ENCODE data around the gene MTMR2. TPM values are rescaled to one million over a fixed set of nuclear protein-coding genes. Genes with fewer than 3 reads are reported as not detected.

Gene MTMR2
- total RNA-seq, 1 donor from 2014 or later, result 15.0 TPM

DNA sequence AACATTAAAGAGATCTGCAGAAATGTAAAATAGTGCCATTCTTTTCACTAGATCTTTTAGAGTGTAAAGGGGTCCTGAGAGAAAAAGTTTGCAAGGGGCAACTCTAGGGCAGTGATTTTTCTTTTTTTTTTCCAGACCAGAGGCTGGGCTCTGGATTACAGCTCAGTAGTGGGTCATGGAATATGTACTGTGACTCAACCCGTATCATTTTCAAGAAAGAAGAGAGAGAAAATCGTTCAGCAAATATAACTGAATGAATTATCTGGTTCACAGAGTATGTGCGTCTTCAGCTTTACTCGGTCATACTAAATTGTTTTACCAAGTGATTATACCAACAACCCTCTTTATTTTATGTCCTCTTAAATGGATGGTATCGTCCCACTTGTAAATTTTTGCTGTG, 129.8 kb downstream of the MTMR2 start:
- no peak for FAIRE-seq
- H3K36me3 ChIP-seq (ENCODE audit: control insufficient read depth, insufficient read depth, low read length), result no peaks in the 10 kb centered on the region
- DNase-seq (ENCODE audit: low read depth), result no peak
- TF ChIP-seq, protein P1, sequence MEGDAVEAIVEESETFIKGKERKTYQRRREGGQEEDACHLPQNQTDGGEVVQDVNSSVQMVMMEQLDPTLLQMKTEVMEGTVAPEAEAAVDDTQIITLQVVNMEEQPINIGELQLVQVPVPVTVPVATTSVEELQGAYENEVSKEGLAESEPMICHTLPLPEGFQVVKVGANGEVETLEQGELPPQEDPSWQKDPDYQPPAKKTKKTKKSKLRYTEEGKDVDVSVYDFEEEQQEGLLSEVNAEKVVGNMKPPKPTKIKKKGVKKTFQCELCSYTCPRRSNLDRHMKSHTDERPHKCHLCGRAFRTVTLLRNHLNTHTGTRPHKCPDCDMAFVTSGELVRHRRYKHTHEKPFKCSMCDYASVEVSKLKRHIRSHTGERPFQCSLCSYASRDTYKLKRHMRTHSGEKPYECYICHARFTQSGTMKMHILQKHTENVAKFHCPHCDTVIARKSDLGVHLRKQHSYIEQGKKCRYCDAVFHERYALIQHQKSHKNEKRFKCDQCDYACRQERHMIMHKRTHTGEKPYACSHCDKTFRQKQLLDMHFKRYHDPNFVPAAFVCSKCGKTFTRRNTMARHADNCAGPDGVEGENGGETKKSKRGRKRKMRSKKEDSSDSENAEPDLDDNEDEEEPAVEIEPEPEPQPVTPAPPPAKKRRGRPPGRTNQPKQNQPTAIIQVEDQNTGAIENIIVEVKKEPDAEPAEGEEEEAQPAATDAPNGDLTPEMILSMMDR (IDR thresholded peaks at IDR 0.05; ENCODE audit: insufficient read depth, low read length, severe bottlenecking), result no peak
- H3K27me3 ChIP-seq (ENCODE audit: control insufficient read depth, insufficient read depth, low read length), result no peaks in the 10 kb centered on the region
- no peak overlapping the region for H3K4me3 ChIP-seq (ENCODE audit: low read depth, low read length)

DNA sequence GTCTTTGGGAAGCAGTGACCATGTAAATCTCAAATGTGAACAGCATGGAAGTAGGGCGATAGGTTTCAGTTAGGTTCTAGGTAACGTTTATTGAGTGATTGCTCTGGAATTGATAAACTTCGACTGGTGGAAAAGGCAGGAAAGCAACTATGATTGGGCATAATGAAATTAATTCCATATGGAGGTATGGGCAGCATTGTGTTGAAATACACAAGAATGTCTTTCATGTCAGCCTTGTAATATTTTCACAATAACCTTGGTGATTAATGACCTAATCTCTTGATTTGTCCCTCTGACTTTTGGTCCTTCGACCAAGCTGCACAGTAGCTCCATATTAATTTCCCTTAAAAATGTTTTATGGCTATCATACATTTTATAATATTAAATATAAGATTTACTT, 130.8 kb downstream of the MTMR2 start:
- TF ChIP-seq, protein P1 (IDR thresholded peaks at IDR 0.05; ENCODE audit: insufficient read depth, low read length, severe bottlenecking), result no peak
- no peak for DNase-seq (ENCODE audit: low read depth)
- Histone ChIP-seq H3K36me3 (ENCODE audit: control insufficient read depth, insufficient read depth, low read length) (no peaks in the 10 kb centered on the region), H3K27me3 (ENCODE audit: control insufficient read depth, insufficient read depth, low read length) (no peaks in the 10 kb centered on the region), H3K4me3 (ENCODE audit: low read depth, low read length) (no peak overlapping the region)
- no peak for FAIRE-seq

DNA sequence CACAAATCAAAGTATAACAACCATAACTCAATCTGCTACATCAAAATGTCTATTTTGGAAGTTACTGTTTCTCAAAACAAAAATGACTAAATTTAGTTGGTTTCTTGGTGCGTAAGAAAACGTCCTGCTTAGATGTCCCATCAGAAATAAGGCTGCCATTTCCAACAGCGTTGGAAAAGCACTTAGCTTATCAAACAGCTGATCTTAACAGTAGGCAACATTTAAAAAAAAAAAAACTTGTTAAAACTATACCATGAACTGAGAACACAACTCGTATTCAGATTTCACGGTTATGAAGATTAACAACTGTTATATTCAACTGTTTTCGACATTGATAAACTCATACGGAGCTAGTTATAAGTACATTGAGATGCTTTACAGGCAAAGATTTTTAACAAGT, 131.2 kb downstream of the MTMR2 start:
- no peak overlapping the region for H3K4me3 ChIP-seq (ENCODE audit: low read depth, low read length)
- no peaks in the 10 kb centered on the region for H3K36me3 ChIP-seq (ENCODE audit: control insufficient read depth, insufficient read depth, low read length)
- TF ChIP-seq, protein P1 (IDR thresholded peaks at IDR 0.05; ENCODE audit: insufficient read depth, low read length, severe bottlenecking), result no peak
- FAIRE-seq (no peak), DNase-seq (ENCODE audit: low read depth) (no peak)
- no peaks in the 10 kb centered on the region for H3K27me3 ChIP-seq (ENCODE audit: control insufficient read depth, insufficient read depth, low read length)

DNA sequence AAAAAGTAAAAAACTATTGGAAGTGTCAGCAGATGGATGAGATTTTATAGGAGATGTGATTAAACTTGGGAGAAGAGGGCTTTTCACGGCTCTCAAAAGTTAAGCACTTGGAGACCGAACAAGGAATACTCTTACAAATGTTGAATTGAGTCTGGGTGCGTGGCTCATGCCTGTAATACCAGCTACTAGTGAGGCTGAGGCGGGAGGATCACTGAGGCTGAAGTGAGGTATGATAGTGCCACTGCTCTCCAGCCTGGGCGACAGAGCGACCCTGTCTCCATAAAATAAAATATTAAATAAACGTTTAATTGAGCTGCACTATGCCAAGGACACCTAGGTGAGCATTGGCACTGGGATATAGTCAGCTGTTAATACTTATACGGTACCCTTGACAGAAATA, 131.7 kb downstream of the MTMR2 start:
- no peak for FAIRE-seq
- no peaks in the 10 kb centered on the region for H3K27me3 ChIP-seq (ENCODE audit: control insufficient read depth, insufficient read depth, low read length)
- H3K36me3 ChIP-seq (ENCODE audit: control insufficient read depth, insufficient read depth, low read length), result no peaks in the 10 kb centered on the region
- no peak for DNase-seq (ENCODE audit: low read depth)
- TF ChIP-seq, protein P1 (IDR thresholded peaks at IDR 0.05; ENCODE audit: insufficient read depth, low read length, severe bottlenecking), result no peak
- no peak overlapping the region for H3K4me3 ChIP-seq (ENCODE audit: low read depth, low read length)

DNA sequence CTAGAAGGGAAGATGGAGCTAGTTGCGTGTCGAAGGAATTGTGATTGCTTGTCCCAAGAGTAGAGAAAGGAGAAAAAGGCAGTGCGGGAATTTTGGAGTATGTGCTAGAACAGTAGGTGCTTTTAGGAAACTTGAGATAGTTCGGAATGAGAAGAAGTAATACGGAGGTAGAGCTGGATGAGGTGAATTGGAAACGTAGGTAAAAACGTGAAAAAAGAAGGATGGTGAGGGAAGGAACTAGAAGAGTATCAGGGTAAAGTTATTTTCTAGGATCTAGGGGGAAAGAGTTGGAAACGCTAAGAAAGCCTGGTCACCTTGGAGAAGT, 132.2 kb downstream of the MTMR2 start:
- no peak for FAIRE-seq
- Histone ChIP-seq H3K4me3 (ENCODE audit: low read depth, low read length) (peak overlapping the region; percentile 61), H3K27me3 (ENCODE audit: control insufficient read depth, insufficient read depth, low read length) (no peaks in the 10 kb centered on the region), H3K36me3 (ENCODE audit: control insufficient read depth, insufficient read depth, low read length) (no peaks in the 10 kb centered on the region)
- TF ChIP-seq, protein P1 (IDR thresholded peaks at IDR 0.05; ENCODE audit: insufficient read depth, low read length, severe bottlenecking), result no peak
- no peak for DNase-seq (ENCODE audit: low read depth)

DNA sequence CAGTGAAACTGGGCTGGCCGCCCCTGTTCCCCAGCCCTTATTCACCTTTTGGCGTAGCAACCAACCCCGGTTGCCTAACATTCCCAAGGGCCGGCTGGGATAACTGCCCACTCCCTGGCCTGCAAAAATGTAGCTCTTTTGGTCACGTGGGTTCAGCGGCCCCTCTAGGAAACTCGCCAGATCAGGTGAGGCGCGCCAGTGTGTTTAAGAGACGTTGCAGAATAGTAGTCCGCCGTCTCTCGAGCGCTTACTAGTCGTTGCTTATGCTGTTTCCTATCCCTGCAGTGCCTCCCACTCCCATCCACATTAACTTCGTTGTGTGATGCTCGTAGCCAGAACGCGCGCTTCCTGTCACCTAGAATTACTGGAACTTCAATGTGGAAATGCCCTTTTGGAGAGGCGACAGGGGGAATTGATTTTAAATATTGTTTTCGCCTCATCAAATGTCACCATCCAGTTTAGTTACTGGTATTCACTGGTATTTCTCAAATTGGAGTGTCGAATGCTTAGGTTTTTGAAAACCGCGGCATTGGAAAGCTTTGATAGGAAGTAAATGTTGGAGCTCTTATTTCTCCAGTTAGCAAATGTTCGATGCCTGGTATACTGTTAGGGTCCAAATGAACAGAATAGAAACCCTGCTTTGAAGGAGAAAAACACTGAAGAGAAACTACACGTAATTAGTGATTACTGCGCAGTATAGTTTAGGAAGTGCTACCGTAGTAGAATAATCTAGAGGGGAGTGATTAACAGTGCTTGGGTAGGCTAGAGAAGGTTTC, 132.8 kb downstream of the MTMR2 start:
- no peaks in the 10 kb centered on the region for H3K27me3 ChIP-seq (ENCODE audit: control insufficient read depth, insufficient read depth, low read length)
- FAIRE-seq (no peak), DNase-seq (ENCODE audit: low read depth) (peak; percentile 70)
- TF ChIP-seq, protein P1 (IDR thresholded peaks at IDR 0.05; ENCODE audit: insufficient read depth, low read length, severe bottlenecking), result no peak
- peak overlapping the region; percentile 61 for H3K4me3 ChIP-seq (ENCODE audit: low read depth, low read length)
- no peaks in the 10 kb centered on the region for H3K36me3 ChIP-seq (ENCODE audit: control insufficient read depth, insufficient read depth, low read length)
